ENCODE results near the gene TMPO. TPM values are rescaled to one million over a fixed set of nuclear protein-coding genes. Genes with fewer than 3 reads are reported as not detected.

The TMPO gene
- polyA plus RNA-seq, 1 donor (not counting 4 experiments of a cell fraction or from before 2014, with no cell fraction given) = 41.0 TPM

- Histone ChIP-seq H3K79me2 (ENCODE audit: control insufficient read depth, insufficient read depth, low read length) (no peaks in the 10 kb centered on the region), H3K36me3 (ENCODE audit: control insufficient read depth in 2 of 2, extremely low read depth in 1 of 2, insufficient read depth in 2 of 2, low read length in 2 of 2) (no peaks in the 10 kb centered on the region), H3K9me3 (ENCODE audit: control insufficient read depth, low read depth, low read length) (no peaks in the 10 kb centered on the region), H3K4me3 (ENCODE audit: control insufficient read depth in 2 of 3, extremely low read depth in 1 of 3, insufficient read depth in 2 of 3, low read depth in 1 of 3, low read length in 3 of 3) (no peak overlapping the region), H4K20me1 (ENCODE audit: control insufficient read depth, extremely low read depth, insufficient read depth, low read length) (no peaks in the 10 kb centered on the region), H2AFZ (ENCODE audit: control insufficient read depth, low read length) (no peak overlapping the region), H3K27ac (ENCODE audit: control insufficient read depth, insufficient read depth, low read length) (no peak overlapping the region), H3K4me1 (ENCODE audit: control insufficient read depth, extremely low read depth, insufficient read depth, low read length) (no peaks in the 10 kb centered on the region), H3K9ac (ENCODE audit: control insufficient read depth, extremely low read depth, insufficient read depth, low read length) (no peak overlapping the region), H3K4me2 (ENCODE audit: control insufficient read depth, extremely low read depth, insufficient read depth, low read depth, low read length) (no peak overlapping the region), H3K9me1 (ENCODE audit: control insufficient read depth, extremely low read depth, insufficient read depth, low read length) (no peaks in the 10 kb centered on the region), H3K27me3 (ENCODE audit: control insufficient read depth, extremely low read depth, insufficient read depth, low read length) (no peaks in the 10 kb centered on the region)
- TF ChIP-seq EZH2 (IDR thresholded peaks at IDR 0.05; ENCODE audit: low read length) (no peak), CTCF (optimal IDR thresholded peaks at IDR 0.05 in 1 of 3, IDR thresholded peaks at IDR 0.05 in 1 of 3, conservative IDR thresholded peaks at IDR 0.05 in 1 of 3; ENCODE audit: extremely low read depth in 1 of 3, insufficient read depth in 2 of 3, low read length in 3 of 3) (peak; percentile 37 to 54 (median 40))
- dilution Hi-C loops (cut with MboI; ENCODE audit: extremely low pct_ligation_motif_present, low sequenced_read_pairs) = no loop called here
- FAIRE-seq (no peak), DNase-seq (ENCODE audit: low read depth, low spot score) (no peak)
Observed at GRCh38 chr12:98572010-98572409, 56.6 kb downstream of the TMPO start.

DNA sequence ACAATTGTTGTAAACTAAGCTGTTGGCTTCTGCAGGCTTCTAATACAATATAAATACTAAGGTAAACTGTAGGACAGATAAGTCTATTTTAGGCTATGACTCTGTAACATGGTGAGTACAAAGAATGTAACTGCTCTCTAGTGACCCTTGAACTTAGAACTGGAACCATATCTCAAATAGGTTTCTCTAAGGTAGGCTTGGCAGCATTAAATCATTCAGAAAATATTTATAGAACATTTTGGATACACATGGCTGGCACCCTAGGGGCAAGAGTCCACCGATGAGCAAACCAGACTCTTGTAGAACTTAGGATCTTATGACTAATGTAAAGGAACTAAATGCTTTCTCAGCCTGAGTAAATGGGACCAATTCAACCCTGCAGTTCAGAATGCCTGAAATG, 58.7 kb downstream of the TMPO start:
- Histone ChIP-seq H4K20me1 (ENCODE audit: control insufficient read depth, extremely low read depth, insufficient read depth, low read length) (no peaks in the 10 kb centered on the region), H3K4me3 (ENCODE audit: control insufficient read depth in 2 of 3, extremely low read depth in 1 of 3, insufficient read depth in 2 of 3, low read depth in 1 of 3, low read length in 3 of 3) (no peak overlapping the region), H3K4me2 (ENCODE audit: control insufficient read depth, extremely low read depth, insufficient read depth, low read depth, low read length) (no peak overlapping the region), H3K4me1 (ENCODE audit: control insufficient read depth, extremely low read depth, insufficient read depth, low read length) (no peaks in the 10 kb centered on the region), H3K9me1 (ENCODE audit: control insufficient read depth, extremely low read depth, insufficient read depth, low read length) (no peaks in the 10 kb centered on the region), H3K9ac (ENCODE audit: control insufficient read depth, extremely low read depth, insufficient read depth, low read length) (no peak overlapping the region), H2AFZ (ENCODE audit: control insufficient read depth, low read length) (no peak overlapping the region), H3K27ac (ENCODE audit: control insufficient read depth, insufficient read depth, low read length) (no peak overlapping the region), H3K27me3 (ENCODE audit: control insufficient read depth, extremely low read depth, insufficient read depth, low read length) (no peaks in the 10 kb centered on the region), H3K36me3 (ENCODE audit: control insufficient read depth in 2 of 2, extremely low read depth in 1 of 2, insufficient read depth in 2 of 2, low read length in 2 of 2) (no peaks in the 10 kb centered on the region), H3K79me2 (ENCODE audit: control insufficient read depth, insufficient read depth, low read length) (no peaks in the 10 kb centered on the region), H3K9me3 (ENCODE audit: control insufficient read depth, low read depth, low read length) (no peaks in the 10 kb centered on the region)
- FAIRE-seq (no peak), DNase-seq (ENCODE audit: low read depth, low spot score) (no peak)
- TF ChIP-seq EZH2 (IDR thresholded peaks at IDR 0.05; ENCODE audit: low read length) (no peak), CTCF (optimal IDR thresholded peaks at IDR 0.05 in 1 of 3, IDR thresholded peaks at IDR 0.05 in 1 of 3, conservative IDR thresholded peaks at IDR 0.05 in 1 of 3; ENCODE audit: extremely low read depth in 1 of 3, insufficient read depth in 2 of 3, low read length in 3 of 3) (no peak)
- dilution Hi-C loops (cut with MboI; ENCODE audit: extremely low pct_ligation_motif_present, low sequenced_read_pairs) = no loop called here

Data from keratinocyte (primary cell).